T-cell (primary cell): ENCODE results near the gene CLN3. TPM values are rescaled to one million over a fixed set of nuclear protein-coding genes. Genes with fewer than 3 reads are reported as not detected.

Experiments used
- ATAC-seq, 4 experiments: fragments of 200-7000 bp in 3 of 4; fragments of 150-1000 bp in 1 of 4; cut with Tn5 transposase; replicated peaks in 1 of 4; 1 replicate in 3 of 4; 2 replicates in 1 of 4; pipeline ENCODE4 v1.10.0; 2021; ENCODE audit warnings: moderate library complexity in 3 of 4, mild to moderate bottlenecking in 2 of 4, moderate number of reproducible peaks in 1 of 4
- CTCF ChIA-PET, 2 donors: fragments of 300-600 bp; sonication (Branson Sonifier 250); formaldehyde crosslinking; loops; one replicate each; lab custom pipeline; 2022; ENCODE audit warnings: antibody characterized with exemption in 2 of 2; lab: Charles Lee
- POLR2A ChIA-PET, 2 donors: fragments of 300-600 bp; sonication (Branson Sonifier 250); formaldehyde crosslinking; loops; one replicate each; lab custom pipeline; 2022; ENCODE audit warnings: antibody characterized with exemption in 2 of 2; lab: Charles Lee
- DNase-seq, 35 experiments: peaks; one replicate each; pipeline versions ENCODE4 v3.0.0 to v3.0.0-alpha.2; 2013 to 2023
- H3K27ac ChIP-seq: one replicate; pipeline ENCODE4 v1.5.1; 2013; ENCODE audit warnings: low read length
- H3K27me3 ChIP-seq, 2 experiments: replicated peaks in 1 of 2; 1 replicate in 1 of 2; 2 replicates in 1 of 2; pipeline versions ENCODE4 v1.6.1 to v1.7.0; 2013; ENCODE audit warnings: low read length in 1 of 2, mixed read lengths in 1 of 2; ENCODE audit not compliant: control insufficient read depth in 2 of 2, insufficient read depth in 2 of 2; ENCODE audit errors: extremely low read depth in 1 of 2
- H3K36me3 ChIP-seq, 2 donors: 1 replicate in 1 of 2; 2 replicates in 1 of 2; pipeline versions ENCODE4 v1.6.1 to v1.7.0; 2013; ENCODE audit warnings: low read length in 1 of 2; ENCODE audit not compliant: control insufficient read depth in 2 of 2, insufficient read depth in 1 of 2; ENCODE audit errors: extremely low read depth in 1 of 2
- H3K4me1 ChIP-seq, 2 experiments: 1 replicate in 1 of 2; 2 replicates in 1 of 2; pipeline versions ENCODE4 v1.6.1 to v1.7.0; 2013; ENCODE audit warnings: low read length in 2 of 2, mixed read lengths in 1 of 2; ENCODE audit not compliant: insufficient read depth in 2 of 2, control insufficient read depth in 1 of 2; ENCODE audit errors: extremely low read depth in 1 of 2
- H3K4me3 ChIP-seq, 2 donors: 1 replicate in 1 of 2; 2 replicates in 1 of 2; pipeline versions ENCODE4 v1.5.1 to v1.7.0; 2013; ENCODE audit warnings: mild to moderate bottlenecking in 2 of 2, low read length in 1 of 2, moderate library complexity in 1 of 2; ENCODE audit not compliant: control insufficient read depth in 1 of 2; ENCODE audit errors: extremely low read depth in 1 of 2
- H3K9me3 ChIP-seq: 2 replicates; pipeline ENCODE4 v1.7.0; 2013
- H3K27ac Mint-ChIP-seq, 2 donors: one replicate each; pipeline ENCODE4 v1.8.0; 2020 to 2021; ENCODE audit warnings: mild to moderate bottlenecking in 2 of 2, mixed read lengths in 2 of 2
- H3K27me3 Mint-ChIP-seq, 2 donors: one replicate each; pipeline ENCODE4 v1.8.0; 2021 to 2022; ENCODE audit warnings: mixed read lengths in 2 of 2
- H3K36me3 Mint-ChIP-seq: one replicate; pipeline ENCODE4 v1.8.0; 2021; ENCODE audit warnings: mixed read lengths
- H3K4me1 Mint-ChIP-seq, 3 donors: one replicate each; pipeline ENCODE4 v1.8.0; 2020 to 2022; ENCODE audit warnings: mixed read lengths in 3 of 3, mild to moderate bottlenecking in 1 of 3
- H3K4me3 Mint-ChIP-seq, 3 donors: one replicate each; pipeline ENCODE4 v1.8.0; 2020 to 2022; ENCODE audit warnings: mild to moderate bottlenecking in 3 of 3, mixed read lengths in 3 of 3, moderate library complexity in 3 of 3
- H3K9me3 Mint-ChIP-seq, 3 donors: one replicate each; pipeline ENCODE4 v1.8.0; 2020 to 2022; ENCODE audit warnings: mixed read lengths in 3 of 3
- WGBS: methylation state at CpG from one replicate; pipeline ENCODE4 v1.1.5; 2013; ENCODE audit warnings: missing lambda C conversion rate; ENCODE audit not compliant: insufficient coverage; 5-methylcytosine and 5-hydroxymethylcytosine counted together
- total RNA-seq, 35 experiments: library from RNA in 6 of 35; stranded (reverse) in 6 of 35; fragments of 120-200 nt in 1 of 35; gene quantifications; one replicate each; pipeline versions ENCODE4 v1.2.1 to v1.2.4 and lab custom pipeline; 2013 to 2026

CLN3 gene
- total RNA-seq, 5 donors from 2014 or later (not counting 1 experiment from before 2014, with no cell fraction given): 48.4 to 68.6 (median 61.1) TPM

GRCh38 chr16:28520672-28521071 is 28.8 kb upstream of the CLN3 start:
- no peak for DNase-seq
- ChIA-PET POLR2A (no interaction called here), CTCF (interaction anchor here in 1 of 2 donors (0.5 kb wide), 1 partner anchor 28 kb away, joined by 3 read pairs; no protein-coding TSS in a partner anchor)
- Histone ChIP-seq H3K36me3 (no peaks in the 10 kb centered on the region), H3K4me3 (no peak overlapping the region), H3K9me3 (no peaks in the 10 kb centered on the region), H3K4me1 (no peaks in the 10 kb centered on the region), H3K27me3 (no peaks in the 10 kb centered on the region), H3K27ac (no peak overlapping the region)
- no peaks in the 10 kb centered on the region for H3K9me3 Mint-ChIP-seq
- peaks cover 4 to 8% (median 4%) of the 10 kb centered on the region in 3 donors for H3K4me1 Mint-ChIP-seq
- H3K27ac Mint-ChIP-seq: no peak overlapping the region
- WGBS: 70% methylated on average over 3 of the region's 7 CpGs
- H3K36me3 Mint-ChIP-seq: no peaks in the 10 kb centered on the region
- H3K4me3 Mint-ChIP-seq: no peak overlapping the region
- no peak for ATAC-seq
- H3K27me3 Mint-ChIP-seq: no peaks in the 10 kb centered on the region

GRCh38 chr16:28514246-28514645 is 22.4 kb upstream of the CLN3 start:
- Mint-ChIP-seq H3K4me3 (no peak overlapping the region), H3K9me3 (no peaks in the 10 kb centered on the region)
- CTCF ChIA-PET: no interaction called here

GRCh38 chr16:28513484-28514181 is 21.8 kb upstream of the CLN3 start:
- WGBS: 91% methylated on average over 11 of the region's 12 CpGs
- ChIA-PET CTCF (no interaction called here), POLR2A (no interaction called here)
- Histone ChIP-seq H3K4me3 (no peak overlapping the region), H3K9me3 (no peaks in the 10 kb centered on the region), H3K4me1 (peaks cover 0 to 3% of the 10 kb centered on the region in 2 experiments), H3K36me3 (no peaks in the 10 kb centered on the region), H3K27ac (no peak overlapping the region), H3K27me3 (no peaks in the 10 kb centered on the region)
- ATAC-seq: no peak
- Mint-ChIP-seq H3K36me3 (no peaks in the 10 kb centered on the region), H3K4me3 (no peak overlapping the region), H3K27ac (no peak overlapping the region), H3K4me1 (peaks cover 0 to 9% (median 4%) of the 10 kb centered on the region in 3 donors), H3K9me3 (no peaks in the 10 kb centered on the region), H3K27me3 (no peaks in the 10 kb centered on the region)
- DNase-seq: no peak

More at GRCh38 chr16:28514246-28514645, 22.4 kb upstream of the CLN3 start:
- Histone ChIP-seq H3K27me3 (no peaks in the 10 kb centered on the region), H3K4me3 (no peak overlapping the region), H3K4me1 (peaks cover 0 to 2% of the 10 kb centered on the region in 2 experiments), H3K27ac (no peak overlapping the region), H3K36me3 (no peaks in the 10 kb centered on the region), H3K9me3 (no peaks in the 10 kb centered on the region)
- WGBS: 91% methylated on average over 6 of the region's 7 CpGs
- H3K27ac Mint-ChIP-seq: no peak overlapping the region
- POLR2A ChIA-PET: no interaction called here
- DNase-seq (no peak), ATAC-seq (no peak)
- peaks cover 0 to 9% (median 4%) of the 10 kb centered on the region in 3 donors for H3K4me1 Mint-ChIP-seq
- H3K27me3 Mint-ChIP-seq: no peaks in the 10 kb centered on the region
- no peaks in the 10 kb centered on the region for H3K36me3 Mint-ChIP-seq

- ChIA-PET CTCF (no interaction called here), POLR2A (interaction anchor here in 1 of 2 donors (0.5 to 0.6 kb wide), 2 partner anchors 20 to 311 kb away, joined by 6 to 9 read pairs; partner anchors contain the start of genes ATXN2L and CLN3)
- WGBS: 88% methylated on average over 8 of the region's 21 CpGs
- Mint-ChIP-seq H3K4me1 (peaks cover 8 to 22% (median 16%) of the 10 kb centered on the region in 3 donors), H3K36me3 (no peaks in the 10 kb centered on the region), H3K27ac (no peak overlapping the region), H3K9me3 (no peaks in the 10 kb centered on the region), H3K4me3 (no peak overlapping the region), H3K27me3 (no peaks in the 10 kb centered on the region)
- Histone ChIP-seq H3K36me3 (no peaks in the 10 kb centered on the region), H3K4me3 (no peak overlapping the region), H3K27ac (no peak overlapping the region), H3K27me3 (no peaks in the 10 kb centered on the region), H3K4me1 (peaks cover 4 to 18% of the 10 kb centered on the region in 2 experiments), H3K9me3 (no peaks in the 10 kb centered on the region)
- ATAC-seq (no peak), DNase-seq (no peak)
Measured at GRCh38 chr16:28511801-28512789, 20.2 kb upstream of the CLN3 start.

- Mint-ChIP-seq H3K4me1 (peaks cover 8 to 28% (median 19%) of the 10 kb centered on the region in 3 donors), H3K27ac (no peak overlapping the region), H3K4me3 (no peak overlapping the region), H3K36me3 (no peaks in the 10 kb centered on the region), H3K9me3 (no peaks in the 10 kb centered on the region), H3K27me3 (no peaks in the 10 kb centered on the region)
- ATAC-seq (no peak), DNase-seq (no peak)
- H3K4me1 ChIP-seq: peaks cover 4 to 20% of the 10 kb centered on the region in 2 experiments
- H3K27me3 ChIP-seq: no peaks in the 10 kb centered on the region
- H3K4me3 ChIP-seq: no peak overlapping the region
- no CpG with 5 or more reads among the region's 3 CpGs for WGBS
- POLR2A ChIA-PET: no interaction called here
- H3K27ac ChIP-seq: no peak overlapping the region
- no peaks in the 10 kb centered on the region for H3K9me3 ChIP-seq
- CTCF ChIA-PET: no interaction called here
- no peaks in the 10 kb centered on the region for H3K36me3 ChIP-seq
Measured at GRCh38 chr16:28511031-28511430, 19.2 kb upstream of the CLN3 start.

- H3K4me1 Mint-ChIP-seq: peaks cover 9 to 22% (median 15%) of the 10 kb centered on the region in 3 donors
- Histone ChIP-seq H3K9me3 (no peaks in the 10 kb centered on the region), H3K4me3 (no peak overlapping the region), H3K27ac (no peak overlapping the region), H3K36me3 (no peaks in the 10 kb centered on the region), H3K4me1 (peaks cover 4 to 18% of the 10 kb centered on the region in 2 experiments), H3K27me3 (no peaks in the 10 kb centered on the region)
- CTCF ChIA-PET: no interaction called here
- ATAC-seq (no peak), DNase-seq (no peak)
- no peaks in the 10 kb centered on the region for H3K36me3 Mint-ChIP-seq
- no peak overlapping the region for H3K27ac Mint-ChIP-seq
- H3K27me3 Mint-ChIP-seq: no peaks in the 10 kb centered on the region
- WGBS: 90% methylated on average over 10 of the region's 14 CpGs
- POLR2A ChIA-PET: no interaction called here
- H3K4me3 Mint-ChIP-seq: no peak overlapping the region
- H3K9me3 Mint-ChIP-seq: no peaks in the 10 kb centered on the region
Measured at GRCh38 chr16:28505489-28506137, 13.7 kb upstream of the CLN3 start.
